Neuronal stem cell (in vitro differentiated cells): ENCODE data around the gene ERP44.
"Not testable (repeated sequence)": the region's sequence is repeated elsewhere in the genome, so short reads cannot be mapped to it uniquely, and the experiment has no call there.

Experiments
- DNase-seq: peaks from one replicate; pipeline ENCODE4 v3.0.0-alpha.2; 2013; ENCODE audit warnings: low spot score
- H2AFZ ChIP-seq: one replicate; pipeline ENCODE4 v1.6.1; 2013; ENCODE audit warnings: mild to moderate bottlenecking, low read length, inconsistent platforms
- H2AK5ac ChIP-seq: 2 replicates; pipeline ENCODE4 v1.6.1; 2013; ENCODE audit warnings: low read depth, mild to moderate bottlenecking, inconsistent platforms, low read length, moderate library complexity, mixed read lengths
- H2BK120ac ChIP-seq: 2 replicates; pipeline ENCODE4 v1.6.1; 2013; ENCODE audit warnings: low read depth, mild to moderate bottlenecking, inconsistent platforms, low read length, moderate library complexity, mixed read lengths
- H2BK12ac ChIP-seq: one replicate; pipeline ENCODE4 v1.6.1; 2013; ENCODE audit warnings: low read length, inconsistent platforms
- H2BK15ac ChIP-seq: 2 replicates; pipeline ENCODE4 v1.6.1; 2013; ENCODE audit warnings: mild to moderate bottlenecking, low read length, inconsistent platforms, mixed read lengths
- H2BK5ac ChIP-seq: one replicate; pipeline ENCODE4 v1.6.1; 2013; ENCODE audit warnings: inconsistent platforms, mild to moderate bottlenecking, low read length, moderate library complexity
- H3K14ac ChIP-seq: one replicate; pipeline ENCODE4 v1.6.1; 2013; ENCODE audit warnings: low read length, inconsistent platforms
- H3K18ac ChIP-seq: 2 replicates; pipeline ENCODE4 v1.6.1; 2013; ENCODE audit warnings: low read length, inconsistent platforms
- H3K23ac ChIP-seq: 2 replicates; pipeline ENCODE4 v1.6.1; 2013; ENCODE audit warnings: low read depth, mild to moderate bottlenecking, mixed read lengths, low read length, inconsistent platforms; ENCODE audit not compliant: poor library complexity
- H3K27ac ChIP-seq: replicated peaks from 3 replicates; pipeline ENCODE4 v1.5.1; 2013; ENCODE audit warnings: low read length, inconsistent platforms
- H3K27me3 ChIP-seq, 3 experiments: 2 replicates each; pipeline ENCODE4 v1.6.1; 2013; ENCODE audit warnings: low read length in 3 of 3, mild to moderate bottlenecking in 2 of 3, inconsistent platforms in 1 of 3, low read depth in 1 of 3, mixed read lengths in 1 of 3, moderate library complexity in 1 of 3; ENCODE audit not compliant: control insufficient read depth in 3 of 3, insufficient read depth in 3 of 3
- H3K36me3 ChIP-seq, 2 donors: replicated peaks in 1 of 2; 2 replicates each; pipeline ENCODE4 v1.6.1; 2013; ENCODE audit warnings: low read length in 2 of 2; ENCODE audit not compliant: control insufficient read depth in 2 of 2, insufficient read depth in 2 of 2
- H3K4ac ChIP-seq: 2 replicates; pipeline ENCODE4 v1.6.1; 2013; ENCODE audit warnings: inconsistent platforms, mild to moderate bottlenecking, low read length, moderate library complexity
- H3K4me1 ChIP-seq, 2 donors: 1 replicate in 1 of 2; 2 replicates in 1 of 2; pipeline ENCODE4 v1.6.1; 2013; ENCODE audit warnings: low read length in 2 of 2, low read depth in 1 of 2; ENCODE audit not compliant: control insufficient read depth in 2 of 2, insufficient read depth in 1 of 2
- H3K4me2 ChIP-seq: one replicate; pipeline ENCODE4 v1.6.1; 2013; ENCODE audit warnings: mild to moderate bottlenecking, low read length, inconsistent platforms; ENCODE audit not compliant: insufficient read depth, poor library complexity, severe bottlenecking
- H3K4me3 ChIP-seq, 2 donors: 2 replicates each; pipeline ENCODE4 v1.5.1; 2013; ENCODE audit warnings: low read length in 2 of 2, mild to moderate bottlenecking in 2 of 2, inconsistent platforms in 1 of 2, moderate library complexity in 1 of 2
- H3K79me1 ChIP-seq: one replicate; pipeline ENCODE4 v1.6.1; 2013; ENCODE audit warnings: low read depth, mild to moderate bottlenecking, inconsistent platforms, low read length, moderate library complexity
- H3K9ac ChIP-seq: one replicate; pipeline ENCODE4 v1.6.1; 2013; ENCODE audit warnings: mild to moderate bottlenecking, low read depth, low read length, inconsistent platforms; ENCODE audit not compliant: poor library complexity
- H3K9me3 ChIP-seq, 2 donors: replicated peaks in 1 of 2; 2 replicates each; pipeline versions ENCODE3 to v1.6.1; 2013; ENCODE audit warnings: low read length in 2 of 2, mild to moderate bottlenecking in 2 of 2, inconsistent platforms in 1 of 2, low read depth in 1 of 2, mixed read lengths in 1 of 2, moderate library complexity in 1 of 2; ENCODE audit not compliant: control insufficient read depth in 2 of 2, insufficient read depth in 1 of 2
- H4K8ac ChIP-seq: one replicate; pipeline ENCODE4 v1.6.1; 2013; ENCODE audit warnings: low read depth, mild to moderate bottlenecking, inconsistent platforms, low read length, moderate library complexity
- H4K91ac ChIP-seq: one replicate; pipeline ENCODE4 v1.6.1; 2013; ENCODE audit warnings: low read length, low read depth, mild to moderate bottlenecking, inconsistent platforms; ENCODE audit not compliant: poor library complexity
- WGBS, 2 donors: extraction: QIAGEN DNeasy Blood & Tissue Kit; methylation state at CpG; one replicate each; pipeline ENCODE4 v1.1.7; 2013; ENCODE audit warnings: missing lambda C conversion rate in 2 of 2, mixed read lengths in 1 of 2; ENCODE audit not compliant: insufficient read length in 2 of 2, insufficient replicate concordance in 1 of 2; ENCODE audit errors: extremely low coverage in 2 of 2; 5-methylcytosine and 5-hydroxymethylcytosine counted together

The ERP44 gene

DNA sequence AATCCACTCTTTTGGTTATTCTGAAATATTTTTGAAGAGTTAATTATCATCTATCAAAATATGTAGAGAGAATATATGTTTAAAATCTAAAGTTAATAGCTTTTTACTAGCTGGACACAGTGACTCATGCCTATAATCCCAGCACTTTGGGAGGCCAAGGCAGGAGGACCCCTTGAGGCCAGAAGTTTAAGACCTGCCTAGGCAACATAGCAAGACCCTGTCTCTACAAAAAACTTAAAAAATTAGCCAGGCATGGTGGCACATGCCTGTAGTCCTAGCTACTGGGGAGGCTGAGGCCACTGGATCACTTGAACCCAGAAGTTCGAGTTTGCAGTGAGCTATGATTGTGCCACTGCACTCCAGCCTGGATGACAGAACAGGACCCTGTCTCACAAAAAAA is 36.1 kb downstream of the ERP44 start:
- WGBS, 2 donors, result no CpG with 5 or more reads among the region's 1 CpG
- DNase-seq, H3K27ac ChIP-seq, H3K23ac ChIP-seq, H3K4me3 ChIP-seq, H3K9ac ChIP-seq, H3K27me3 ChIP-seq, H4K8ac ChIP-seq, H3K4me1 ChIP-seq, H3K14ac ChIP-seq, H3K9me3 ChIP-seq, H3K4me2 ChIP-seq, H2BK120ac ChIP-seq, H4K91ac ChIP-seq, H3K18ac ChIP-seq, H3K79me1 ChIP-seq, H2AFZ ChIP-seq, H3K4ac ChIP-seq, H2BK5ac ChIP-seq, H2BK15ac ChIP-seq, H2BK12ac ChIP-seq, H2AK5ac ChIP-seq: not testable (repeated sequence)
- peaks cover 0 to 20% of the 10 kb centered on the region in 2 donors for H3K36me3 ChIP-seq

GRCh38 chr9:100058699-100059579 is 39.9 kb downstream of the ERP44 start:
- WGBS, 2 donors, result 100% methylated on average over 1 of the region's 4 CpGs

DNA sequence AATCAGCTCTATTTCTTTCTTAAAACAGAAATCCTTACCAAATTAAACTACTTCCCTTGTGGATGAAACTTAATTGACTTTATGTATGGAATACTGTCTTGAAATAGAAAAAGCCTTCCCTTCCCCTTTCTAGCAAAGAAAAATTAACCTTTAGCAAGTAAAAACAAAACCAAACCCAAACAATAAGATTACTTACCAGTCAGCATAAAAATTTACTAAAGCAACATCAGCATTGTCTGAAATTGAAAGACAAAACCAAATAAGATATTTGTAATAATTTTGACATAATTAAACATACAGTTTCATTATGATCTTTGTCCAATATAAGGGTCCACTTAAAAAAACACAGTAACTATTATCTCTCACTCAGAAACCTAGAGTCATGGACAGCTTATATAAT is 41.2 kb downstream of the ERP44 start:
- Histone ChIP-seq H2BK12ac (no peak overlapping the region), H3K27me3 (no peaks in the 10 kb centered on the region), H3K4me2 (no peak overlapping the region), H3K79me1 (no peaks in the 10 kb centered on the region), H2BK120ac (no peak overlapping the region), H3K27ac (no peak overlapping the region), H4K8ac (no peak overlapping the region), H2BK15ac (no peak overlapping the region), H2BK5ac (no peak overlapping the region), H2AK5ac (no peak overlapping the region), H3K4me1 (no peaks in the 10 kb centered on the region), H2AFZ (no peak overlapping the region), H3K18ac (no peak overlapping the region), H3K9ac (no peak overlapping the region), H3K23ac (no peak overlapping the region), H3K36me3 (peaks cover 0 to 36% of the 10 kb centered on the region in 2 donors), H3K4ac (no peak overlapping the region), H4K91ac (no peak overlapping the region), H3K14ac (no peak overlapping the region), H3K9me3 (no peaks in the 10 kb centered on the region), H3K4me3 (no peak overlapping the region)
- no peak for DNase-seq

More at GRCh38 chr9:100058699-100059579, 39.9 kb downstream of the ERP44 start:
- Histone ChIP-seq H3K9me3 (no peaks in the 10 kb centered on the region), H3K14ac (no peak overlapping the region), H3K4me3 (no peak overlapping the region), H3K27ac (no peak overlapping the region), H3K18ac (no peak overlapping the region), H2AK5ac (no peak overlapping the region), H3K36me3 (peaks cover 0 to 32% of the 10 kb centered on the region in 2 donors), H3K9ac (no peak overlapping the region), H2BK15ac (no peak overlapping the region), H2BK5ac (no peak overlapping the region), H4K8ac (no peak overlapping the region), H3K4me2 (no peak overlapping the region), H2BK120ac (no peak overlapping the region), H3K4me1 (no peaks in the 10 kb centered on the region), H4K91ac (no peak overlapping the region), H3K79me1 (no peaks in the 10 kb centered on the region), H2BK12ac (no peak overlapping the region), H3K23ac (no peak overlapping the region), H3K27me3 (no peaks in the 10 kb centered on the region), H3K4ac (no peak overlapping the region), H2AFZ (no peak overlapping the region)
- no peak for DNase-seq

GRCh38 chr9:100056561-100056960 is 42.2 kb downstream of the ERP44 start:
- no peak overlapping the region for H2BK12ac ChIP-seq
- no peak overlapping the region for H3K9ac ChIP-seq
- DNase-seq, result no peak
- H2BK15ac ChIP-seq, result no peak overlapping the region
- no peak overlapping the region for H4K91ac ChIP-seq
- no peaks in the 10 kb centered on the region for H3K4me1 ChIP-seq
- no peak overlapping the region for H2AK5ac ChIP-seq
- no peak overlapping the region for H2BK5ac ChIP-seq
- no peak overlapping the region for H2BK120ac ChIP-seq
- H3K27ac ChIP-seq, result no peak overlapping the region
- H3K4ac ChIP-seq, result no peak overlapping the region
- no peaks in the 10 kb centered on the region for H3K27me3 ChIP-seq
- H3K14ac ChIP-seq, result no peak overlapping the region
- no peak overlapping the region for H2AFZ ChIP-seq
- no CpG with 5 or more reads among the region's 2 CpGs for WGBS, 2 donors
- H3K18ac ChIP-seq, result no peak overlapping the region
- H3K23ac ChIP-seq, result no peak overlapping the region
- H3K4me3 ChIP-seq, result no peak overlapping the region
- peaks cover 0 to 46% of the 10 kb centered on the region in 2 donors for H3K36me3 ChIP-seq
- H3K4me2 ChIP-seq, result no peak overlapping the region
- no peak overlapping the region for H4K8ac ChIP-seq
- no peaks in the 10 kb centered on the region for H3K79me1 ChIP-seq
- no peaks in the 10 kb centered on the region for H3K9me3 ChIP-seq
